ENCODE data around the gene ACHE.

The ACHE gene

GRCh38 chr7:100884736-100885439 is 10.8 kb downstream of the ACHE start:
- no peak for DNase-seq

- no peak for DNase-seq
Measured at GRCh38 chr7:100882785-100883526, 12.7 kb downstream of the ACHE start.

DNA sequence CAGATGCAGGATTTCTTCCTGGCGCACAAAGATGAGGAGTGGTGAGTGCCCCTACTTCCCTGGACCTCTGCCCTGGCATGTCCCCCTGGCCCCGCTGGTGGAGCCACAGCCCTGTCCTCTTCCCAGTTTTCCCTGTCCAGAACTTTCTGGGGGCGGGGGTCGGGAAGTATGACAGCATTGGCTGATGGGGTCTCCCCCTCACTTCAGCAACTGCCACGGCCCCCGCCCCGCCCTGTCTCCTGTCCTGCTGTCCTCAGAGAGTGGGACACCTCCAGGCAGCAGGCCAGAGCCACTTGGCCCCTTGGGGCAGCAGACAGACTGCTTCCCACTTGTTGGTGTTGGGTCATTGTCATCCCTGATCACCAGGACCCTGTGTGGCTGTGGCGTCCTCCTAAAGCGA is 13.5 kb downstream of the ACHE start:
- DNase-seq: no peak

GRCh38 chr7:100881136-100881535 is 14.6 kb downstream of the ACHE start:
- DNase-seq: no peak

DNA sequence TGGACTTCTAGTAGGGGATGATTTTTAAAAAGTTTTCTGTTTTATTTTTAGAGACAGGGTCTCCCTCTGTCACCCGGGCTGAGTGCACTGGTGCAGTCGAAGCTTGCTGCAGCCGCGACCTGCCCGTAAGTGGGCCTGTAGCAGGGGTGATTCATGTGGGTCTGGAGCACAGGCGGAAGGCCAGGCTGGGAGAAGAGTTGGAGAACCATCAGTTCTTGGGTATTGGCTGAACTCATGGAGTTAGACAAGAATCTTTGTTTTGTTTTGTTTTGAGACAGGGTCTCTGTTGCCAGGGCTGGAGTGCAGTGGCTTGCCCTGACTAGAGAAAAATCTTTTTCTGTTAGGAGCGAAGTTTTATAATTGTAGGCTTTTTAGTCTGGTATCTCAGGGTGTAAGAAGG is 15.0 kb downstream of the ACHE start:
- no peak for DNase-seq

DNA sequence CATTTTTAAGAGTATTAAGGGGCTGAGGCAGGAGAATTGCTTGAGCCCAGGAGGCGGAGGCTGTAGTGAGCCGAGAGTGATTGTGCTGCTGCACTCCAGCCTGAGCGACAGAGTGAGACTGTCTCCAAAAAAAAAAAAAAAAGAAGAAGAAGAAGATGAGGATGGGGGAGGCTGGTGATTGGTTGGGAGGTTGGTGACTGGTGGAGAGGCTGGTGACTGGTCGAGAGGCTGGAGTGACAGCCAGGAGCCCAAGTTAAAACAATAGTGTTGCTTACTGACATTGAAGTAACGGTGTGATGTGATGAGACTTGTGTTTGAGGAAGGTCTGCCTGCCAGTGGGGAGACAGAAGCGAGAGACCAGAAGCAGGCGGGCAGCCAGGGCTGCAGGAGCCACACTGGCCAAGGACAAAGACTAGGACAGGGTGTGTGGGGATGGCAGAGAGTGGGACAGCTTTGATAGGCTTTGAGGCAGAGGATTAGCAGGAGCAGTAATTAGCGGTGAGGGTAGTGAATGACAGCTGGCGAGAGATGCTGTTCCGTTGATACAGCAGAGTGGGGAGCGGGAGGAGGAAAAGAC is 15.9 kb downstream of the ACHE start:
- DNase-seq: no peak

DNA sequence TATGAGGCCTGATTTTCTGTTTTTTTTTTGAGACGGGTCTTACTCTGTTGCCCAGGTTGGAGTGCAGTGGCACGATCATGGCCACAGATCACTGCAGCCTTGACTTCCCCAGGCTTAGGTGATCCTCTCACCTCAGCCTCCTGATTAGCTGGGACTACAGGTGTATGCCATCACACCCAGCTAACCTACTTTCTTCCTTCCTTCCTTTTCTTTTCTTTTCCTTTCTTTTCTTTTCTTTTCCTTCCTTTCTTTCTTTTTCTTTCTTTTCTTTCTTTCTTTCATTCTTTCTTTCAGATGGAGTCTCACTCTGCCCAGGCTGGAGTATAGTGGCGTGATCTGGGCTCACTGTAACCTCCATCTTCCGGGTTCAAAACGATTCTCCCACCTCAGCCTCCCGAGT is 17.0 kb downstream of the ACHE start:
- DNase-seq: no peak

DNA sequence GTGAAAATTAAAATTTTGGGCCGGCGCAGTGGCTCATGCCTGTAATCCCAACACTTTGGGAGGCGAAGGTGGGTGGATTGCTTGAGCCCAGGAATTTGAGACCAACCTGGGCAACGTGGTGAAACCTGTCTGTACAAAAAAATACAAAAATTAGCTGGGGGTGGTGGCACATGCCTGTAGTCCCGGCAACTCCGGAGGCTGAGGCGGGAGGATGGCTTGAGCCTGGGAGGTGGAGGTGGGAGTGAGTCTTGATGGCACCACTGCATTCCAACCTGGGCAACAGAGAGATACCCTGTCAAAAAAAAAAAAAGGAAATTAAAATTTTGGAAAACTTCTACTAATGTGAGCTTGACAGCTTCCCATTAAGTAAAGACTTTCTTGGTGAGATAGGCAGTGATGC is 17.7 kb downstream of the ACHE start:
- no peak for DNase-seq

DNA sequence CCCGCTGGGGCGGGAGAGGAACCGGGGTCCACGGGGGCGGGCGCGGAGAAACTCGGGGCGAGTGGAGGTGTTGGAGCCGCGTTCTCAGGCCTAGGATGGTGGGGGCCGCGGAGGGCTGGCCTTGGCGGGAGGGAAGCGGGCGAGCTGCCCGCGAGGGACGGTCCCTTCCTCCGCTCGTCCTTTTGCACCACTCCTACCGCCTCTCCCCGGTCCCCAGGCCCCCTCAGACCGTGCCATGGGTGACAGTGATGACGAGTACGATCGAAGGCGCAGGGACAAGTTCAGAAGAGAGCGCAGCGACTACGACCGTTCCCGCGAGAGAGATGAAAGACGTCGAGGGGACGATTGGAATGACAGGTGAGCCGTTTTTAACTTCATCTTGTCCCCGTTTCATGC is 20.3 kb downstream of the ACHE start:
- DNase-seq: no peak

DNA sequence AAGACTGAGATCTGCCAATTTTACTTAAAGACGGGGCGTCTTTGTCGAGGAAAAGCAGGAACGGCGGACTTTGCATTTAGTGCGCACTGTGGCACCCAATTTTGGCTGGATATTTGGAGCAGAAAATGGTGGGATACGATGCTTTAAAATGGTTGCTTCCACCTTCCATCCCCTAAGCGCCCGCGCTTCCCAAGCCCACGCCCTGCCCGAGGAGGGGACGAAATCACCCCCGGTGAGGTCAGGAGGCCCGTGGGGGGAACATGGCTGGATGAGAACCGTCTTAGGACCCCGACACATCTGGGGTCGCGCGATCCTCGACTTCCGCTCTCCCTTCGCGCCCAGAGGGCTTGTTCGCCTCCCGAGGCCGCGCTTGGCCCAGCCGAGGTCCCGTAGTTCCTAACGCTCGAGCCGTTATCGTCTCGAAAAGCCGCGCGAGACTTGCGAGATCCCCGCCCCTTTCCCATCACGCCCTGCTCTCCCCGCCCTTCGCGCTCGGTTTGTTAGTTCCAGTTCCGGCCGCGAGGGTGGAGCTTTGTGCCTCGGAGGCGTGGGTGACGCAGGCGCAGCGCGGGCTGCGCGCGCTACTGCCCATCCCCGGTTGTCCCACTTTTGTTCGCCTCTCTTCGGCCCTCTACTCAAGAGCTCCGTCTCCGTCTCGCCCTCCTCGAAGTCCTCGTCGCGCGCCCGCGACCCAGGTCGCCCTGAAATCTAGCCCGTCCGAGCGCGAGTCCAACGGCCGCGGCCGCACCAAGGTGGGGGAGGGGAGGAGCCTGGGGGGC is 20.9 kb downstream of the ACHE start, which contains the start of gene SRRT:
Gene SRRT, plus strand, starts transcription at position 527 of the 779 bp plus-strand sequence. CDS start 488 bp downstream, outside the sequence.
- DNase-seq: peak; percentile 97

DNA sequence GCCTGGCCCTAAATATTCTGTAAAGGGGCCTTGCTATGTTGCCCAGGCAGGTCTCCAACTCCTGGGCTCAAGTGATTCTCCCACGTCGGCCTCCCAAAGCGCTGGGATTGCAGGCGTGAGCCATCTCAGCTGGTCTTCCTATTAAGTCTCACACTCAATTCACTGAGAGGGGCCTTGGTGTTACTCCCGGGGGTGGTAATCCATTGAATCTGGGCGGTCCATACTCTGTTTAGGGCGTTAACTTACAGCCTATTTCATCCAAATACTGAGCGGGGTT is 21.4 kb downstream of the ACHE start:
- no peak for DNase-seq

DNA sequence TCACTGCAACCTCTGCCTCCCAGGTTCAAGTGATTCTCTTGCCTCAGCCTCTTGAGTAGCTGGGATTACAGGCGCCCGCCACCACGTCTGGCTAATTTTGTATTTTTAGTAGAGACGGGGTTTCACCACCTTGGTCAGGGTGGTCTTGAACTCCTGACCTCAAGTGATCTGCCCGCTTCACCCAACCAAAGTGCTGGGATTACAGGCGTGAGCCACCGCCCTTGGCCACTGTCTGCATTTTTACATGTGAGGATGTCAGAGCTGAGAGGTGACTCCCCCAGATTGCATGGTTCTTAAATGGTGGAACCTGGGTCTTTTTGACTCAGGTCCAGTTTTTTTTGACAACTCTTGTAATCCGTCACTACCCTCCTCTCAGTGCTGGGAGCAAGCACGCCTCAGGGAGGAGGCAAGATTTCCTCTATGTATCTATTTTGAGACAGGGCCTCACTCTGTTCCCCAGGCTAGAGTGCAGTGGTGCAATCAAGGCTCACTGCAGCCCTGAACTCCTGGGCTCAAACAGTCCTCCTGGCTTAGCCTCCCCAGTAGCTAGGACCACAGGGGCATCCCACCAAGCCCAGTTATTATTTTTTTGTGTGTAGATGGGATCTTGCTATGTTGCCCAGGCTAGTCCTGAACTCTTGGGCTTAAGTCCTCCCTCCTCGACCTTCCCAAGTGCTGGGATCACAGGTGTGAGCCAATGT is 21.9 kb downstream of the ACHE start:
- no peak for DNase-seq

DNA sequence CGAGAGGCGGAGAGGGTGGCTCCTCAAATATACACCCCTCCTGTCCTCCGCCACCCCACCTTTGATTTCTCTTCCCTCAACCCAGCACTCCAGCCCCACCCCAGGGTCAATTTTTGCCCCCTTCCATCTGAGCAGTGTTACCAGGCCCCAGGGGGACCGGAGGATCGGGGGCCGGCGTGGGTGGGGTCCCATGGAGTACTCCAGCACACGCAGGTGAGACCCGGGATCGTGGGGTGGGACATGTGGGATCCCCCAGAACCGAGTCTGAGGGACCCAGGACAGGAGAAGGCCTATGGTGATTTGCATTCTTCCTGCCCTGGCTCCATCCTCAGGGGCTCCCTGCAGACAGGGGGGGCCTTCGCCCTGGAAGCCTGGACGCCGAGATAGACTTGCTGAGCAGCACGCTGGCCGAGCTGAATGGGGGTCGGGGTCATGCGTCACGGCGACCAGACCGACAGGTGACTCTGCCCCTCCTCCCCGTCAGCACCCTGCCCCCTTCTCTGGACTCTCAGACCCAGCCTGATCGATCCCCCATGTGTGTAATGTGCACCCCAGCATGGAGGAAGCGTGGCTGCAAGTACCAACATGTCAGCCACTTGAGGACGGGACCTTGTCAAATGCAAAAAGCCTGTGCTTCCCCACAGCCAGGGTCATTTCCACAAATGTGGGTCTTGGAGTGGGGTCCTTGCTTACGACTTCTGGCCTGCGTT is 27.8 kb downstream of the ACHE start:
- DNase-seq: no peak

- DNase-seq: no peak
Measured at GRCh38 chr7:100867040-100867775, 28.5 kb downstream of the ACHE start, which contains the start of gene TRIP6. TSS of gene TRIP6 (plus strand) at chr7:100867387. CDS start at chr7:100867498, 111 bp downstream.

DNA sequence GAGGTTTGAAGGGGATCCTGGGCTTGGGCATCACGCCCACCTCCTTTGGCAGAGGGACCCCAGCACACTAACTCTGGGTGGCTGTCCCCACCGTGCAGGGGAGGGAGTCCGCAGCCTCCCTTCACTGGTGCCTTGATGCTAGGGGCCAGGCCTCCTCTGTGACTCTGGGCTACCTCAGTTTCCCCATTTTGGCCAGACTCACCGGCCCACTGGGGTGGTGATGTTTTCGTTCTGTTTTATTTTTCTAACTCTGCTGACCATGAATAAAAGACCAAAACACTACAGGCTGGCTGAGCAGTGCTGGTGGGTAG is 29.0 kb downstream of the ACHE start:
- no peak for DNase-seq

- peak; percentile 42 for DNase-seq
Measured at GRCh38 chr7:100865938-100866728, 29.6 kb downstream of the ACHE start.

DNA sequence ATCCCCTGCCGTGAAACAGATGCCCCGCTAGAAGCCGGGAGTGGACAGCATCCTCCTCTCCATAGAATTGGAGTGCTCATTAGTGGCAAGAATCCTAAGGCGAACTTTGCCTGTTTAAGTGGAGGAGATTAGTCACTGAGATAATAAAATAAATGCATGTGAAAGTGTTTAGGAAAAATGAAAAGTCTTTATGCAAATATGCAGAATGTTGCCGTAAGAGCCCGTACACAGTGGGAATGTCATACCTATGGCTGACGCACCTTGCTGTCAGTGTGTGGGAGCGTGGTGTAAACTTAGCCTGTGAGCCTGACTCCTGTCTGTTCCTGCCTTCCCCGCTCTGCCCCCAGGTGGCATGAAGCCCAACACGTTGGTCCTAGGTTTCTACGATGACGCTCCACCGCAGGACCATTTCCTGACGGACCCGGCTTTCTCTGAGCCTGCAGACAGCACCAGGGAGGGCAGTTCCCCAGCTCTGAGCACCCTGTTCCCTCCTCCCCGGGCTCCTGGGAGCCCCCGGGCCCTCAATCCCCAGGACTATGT is 30.2 kb downstream of the ACHE start:
- peak; percentile 67 for DNase-seq

GRCh38 chr7:100864263-100864845 is 31.3 kb downstream of the ACHE start:
- no peak for DNase-seq

DNA sequence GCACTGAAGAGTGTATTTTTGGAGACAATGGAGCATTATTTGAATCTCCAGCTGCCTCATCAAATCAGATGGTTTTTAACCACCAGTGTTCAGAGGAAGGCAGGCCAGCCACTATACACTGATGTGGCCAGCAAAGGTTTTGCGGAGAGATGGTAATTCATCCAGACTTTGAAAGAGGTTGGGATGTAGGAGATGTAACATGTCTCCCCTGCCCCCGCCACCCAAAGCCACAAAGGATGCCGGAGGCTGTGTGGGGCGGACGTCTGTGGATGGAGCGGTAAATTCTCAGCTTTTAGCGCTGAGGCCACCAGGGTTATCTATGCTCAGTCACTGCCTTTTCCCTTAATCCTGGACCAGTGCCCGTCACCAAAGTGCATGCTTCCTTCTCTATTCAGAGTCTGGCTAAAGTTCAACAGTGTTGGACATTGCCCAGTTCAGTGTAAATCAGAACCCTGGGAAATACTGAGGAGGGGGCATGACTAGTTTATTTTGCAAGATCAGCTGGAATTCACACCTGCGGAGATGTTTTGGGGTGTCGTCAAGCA is 32.2 kb downstream of the ACHE start:
- no peak for DNase-seq

DNA sequence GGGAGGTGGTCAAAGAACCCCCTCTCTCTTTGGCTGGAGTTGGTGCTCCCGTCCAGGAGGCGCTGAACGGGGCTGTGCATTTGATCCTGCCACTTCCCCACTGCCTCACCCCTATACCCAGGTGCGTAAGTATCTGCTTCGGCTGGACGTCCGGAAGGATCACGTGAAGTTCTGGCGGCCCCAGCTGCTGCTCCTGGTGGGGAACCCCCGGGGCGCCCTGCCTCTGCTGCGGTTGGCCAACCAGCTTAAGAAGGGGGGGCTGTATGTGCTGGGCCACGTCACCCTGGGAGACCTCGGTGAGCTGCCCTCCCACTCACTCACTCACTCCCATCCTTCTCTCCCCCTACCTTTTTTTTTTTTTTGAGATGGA is 34.1 kb downstream of the ACHE start:
- DNase-seq: no peak

All from DMS153 (cell line).